ENCODE measurements around the gene EHBP1L1. TPM values are rescaled to one million over a fixed set of nuclear protein-coding genes. Genes with fewer than 3 reads are reported as not detected.

The EHBP1L1 gene
- total RNA-seq (2014; rRNA removed) (126 and 200 TPM in 2 replicates), Bru-seq, nascent RNA (percentile 91 among the genes with signal in this experiment), BruChase-seq, experiment 1, labeled RNA remaining after a 6-hour chase (percentile 92 among the genes with signal in this experiment), BruChase-seq, experiment 2, labeled RNA remaining after a 2-hour chase (percentile 92 among the genes with signal in this experiment)
- long read RNA-seq, full-length matches to known transcripts = 12 of 87 reads
- long read RNA-seq, partial matches to known transcripts = 47 of 87 reads
- long read RNA-seq, other reads (novel, unspliced or antisense) = 28 of 87 reads

- Histone ChIP-seq H3K4me3 (ENCODE audit: low read length) (peak within 1 kb of the TSS; percentile 75), H3K9ac (ENCODE audit: low read length) (peak within 1 kb of the TSS; percentile 76), H3K36me3 (ENCODE audit: low read depth, low read length) (no peaks in the 10 kb centered on the region; the same call in 1 of the 2 replicates), H3K27ac (ENCODE audit: low read length) (peak within 1 kb of the TSS; percentile 65), H3K79me2 (ENCODE audit: low read length) (peaks cover 42% of the 10 kb centered on the region), H3K9me2 (replicated peaks; ENCODE audit: low read length) (no peaks in the 10 kb centered on the region), H3K4me2 (ENCODE audit: low read length) (peak within 1 kb of the TSS; percentile 91), H3K4me1 (ENCODE audit: insufficient read depth, low read length) (peaks cover 55% of the 10 kb centered on the region), H3K9me3 (ENCODE audit: low read length) (no peaks in the 10 kb centered on the region), H3K27me3 (ENCODE audit: low read length) (no peaks in the 10 kb centered on the region), H3F3A (ENCODE audit: low read length, unreplicated experiment) (peaks cover 4% of the 10 kb centered on the region), H4K20me1 (ENCODE audit: low read length) (peaks cover 5% of the 10 kb centered on the region), H2AFZ (ENCODE audit: low read length) (peak within 1 kb of the TSS; percentile 64)
- intact Hi-C loops (cut with micrococcal nuclease) = loop anchor here (2.0 kb wide), 1 partner anchor 39 kb away; the partner anchor contains the start of genes MAP3K11 and PCNX3
- TF ChIP-seq EZH2 (IDR thresholded peaks at IDR 0.05; ENCODE audit: low read length, unreplicated experiment) = no peak
- no peak for TF ChIP-seq EZH2phosphoT487 (IDR thresholded peaks at IDR 0.05; ENCODE audit: borderline replicate concordance, low read length)
- TF ChIP-seq CTCF (conservative IDR thresholded peaks at IDR 0.05; ENCODE audit: low read depth, low read length) = no peak
- ChIA-PET POLR2A (ENCODE audit: unreplicated experiment) (no interaction called here), CTCF (interaction anchor here (0.6 kb wide), 2 partner anchors 29 to 446 kb away, joined by 4 read pairs; no protein-coding TSS in a partner anchor)
- BruUV-seq (replicated peaks) = no TSS peak
- DNase-seq = peak; percentile 70
- ATAC-seq = peak; percentile 11
Measured at GRCh38 chr11:65575568-65576231, at the start of gene EHBP1L1. Gene EHBP1L1, plus strand, starts transcription at chr11:65576053. Its CDS starts 250 bp downstream, at chr11:65576303.

GRCh38 chr11:65526744-65527143 is 49.1 kb upstream of the EHBP1L1 start:
- ATAC-seq (no peak), DNase-seq (no peak)
- Histone ChIP-seq H3F3A (ENCODE audit: low read length, unreplicated experiment) (peaks cover 3% of the 10 kb centered on the region), H3K9ac (ENCODE audit: low read length) (no peak overlapping the region), H3K27me3 (ENCODE audit: low read length) (no peaks in the 10 kb centered on the region), H3K36me3 (ENCODE audit: low read depth, low read length) (peaks cover 26% of the 10 kb centered on the region; the same call in 1 of the 2 replicates), H2AFZ (ENCODE audit: low read length) (no peak overlapping the region), H3K4me2 (ENCODE audit: low read length) (peak overlapping the region; percentile 9; the same call in 1 of the 2 replicates), H4K20me1 (ENCODE audit: low read length) (no peaks in the 10 kb centered on the region), H3K4me3 (ENCODE audit: low read length) (no peak overlapping the region), H3K9me3 (ENCODE audit: low read length) (no peaks in the 10 kb centered on the region), H3K27ac (ENCODE audit: low read length) (no peak overlapping the region), H3K9me2 (replicated peaks; ENCODE audit: low read length) (no peaks in the 10 kb centered on the region), H3K4me1 (ENCODE audit: insufficient read depth, low read length) (peaks cover 11% of the 10 kb centered on the region), H3K79me2 (ENCODE audit: low read length) (peaks cover 21% of the 10 kb centered on the region)
- ChIA-PET POLR2A (ENCODE audit: unreplicated experiment) (no interaction called here), CTCF (no interaction called here)
- intact Hi-C loops (cut with micrococcal nuclease) = no loop called here
- no peak for TF ChIP-seq CTCF (conservative IDR thresholded peaks at IDR 0.05; ENCODE audit: low read depth, low read length)
- TF ChIP-seq EZH2phosphoT487 (IDR thresholded peaks at IDR 0.05; ENCODE audit: borderline replicate concordance, low read length) = no peak
- no peak for TF ChIP-seq EZH2 (IDR thresholded peaks at IDR 0.05; ENCODE audit: low read length, unreplicated experiment)
- no TSS peak for BruUV-seq (replicated peaks)
